Liver (tissue), 3 donors: ENCODE measurements around the gene ACTR1A.

Experiments used
- EGR1 ChIP-seq, 2 donors: IDR thresholded peaks; 2 replicates each; pipeline ENCODE4 v1.6.1; 2016 to 2018; ENCODE audit warnings: antibody characterized with exemption in 2 of 2, low read depth in 2 of 2
- FOXA2 ChIP-seq: IDR thresholded peaks from 2 replicates; pipeline ENCODE4 v1.6.1; 2016; ENCODE audit warnings: antibody characterized with exemption
- GABPA ChIP-seq, 2 donors: IDR thresholded peaks in 1 of 2; conservative IDR thresholded peaks in 1 of 2; 2 replicates each; pipeline ENCODE4 v1.6.1; 2016; ENCODE audit warnings: antibody characterized with exemption in 2 of 2, mild to moderate bottlenecking in 1 of 2, moderate library complexity in 1 of 2
- MAX ChIP-seq: IDR thresholded peaks from 2 replicates; pipeline ENCODE4 v1.6.1; 2016; ENCODE audit warnings: antibody characterized with exemption
- RAD21 ChIP-seq, 2 donors: IDR thresholded peaks; 2 replicates each; pipeline ENCODE4 v1.6.1; 2016; ENCODE audit warnings: antibody characterized with exemption in 2 of 2, mild to moderate bottlenecking in 2 of 2
- TF ChIP-seq, protein P1 (sequence below): fragments of 150-350 bp; IDR thresholded peaks from 2 replicates; pipeline ENCODE4 v1.5.1; 2017; ENCODE audit warnings: improper control_type of control experiment, low read depth, low read length; ENCODE audit not compliant: missing input control
- TF ChIP-seq, protein P2 (sequence below): IDR thresholded peaks from 2 replicates; pipeline ENCODE4 v1.6.1; 2016; ENCODE audit warnings: antibody characterized with exemption
- TF ChIP-seq, protein P3 (sequence below): IDR thresholded peaks from 2 replicates; pipeline ENCODE4 v1.6.1; 2016; ENCODE audit warnings: antibody characterized with exemption
- donor health status: healthy.
- donor health status: healthy.

GRCh38 chr10:102444851-102445250, 57.7 kb downstream of the ACTR1A start:
- TF ChIP-seq GABPA (IDR thresholded peaks at IDR 0.05 in 1 of 2, conservative IDR thresholded peaks at IDR 0.05 in 1 of 2): no peak
- TF ChIP-seq, protein P1, sequence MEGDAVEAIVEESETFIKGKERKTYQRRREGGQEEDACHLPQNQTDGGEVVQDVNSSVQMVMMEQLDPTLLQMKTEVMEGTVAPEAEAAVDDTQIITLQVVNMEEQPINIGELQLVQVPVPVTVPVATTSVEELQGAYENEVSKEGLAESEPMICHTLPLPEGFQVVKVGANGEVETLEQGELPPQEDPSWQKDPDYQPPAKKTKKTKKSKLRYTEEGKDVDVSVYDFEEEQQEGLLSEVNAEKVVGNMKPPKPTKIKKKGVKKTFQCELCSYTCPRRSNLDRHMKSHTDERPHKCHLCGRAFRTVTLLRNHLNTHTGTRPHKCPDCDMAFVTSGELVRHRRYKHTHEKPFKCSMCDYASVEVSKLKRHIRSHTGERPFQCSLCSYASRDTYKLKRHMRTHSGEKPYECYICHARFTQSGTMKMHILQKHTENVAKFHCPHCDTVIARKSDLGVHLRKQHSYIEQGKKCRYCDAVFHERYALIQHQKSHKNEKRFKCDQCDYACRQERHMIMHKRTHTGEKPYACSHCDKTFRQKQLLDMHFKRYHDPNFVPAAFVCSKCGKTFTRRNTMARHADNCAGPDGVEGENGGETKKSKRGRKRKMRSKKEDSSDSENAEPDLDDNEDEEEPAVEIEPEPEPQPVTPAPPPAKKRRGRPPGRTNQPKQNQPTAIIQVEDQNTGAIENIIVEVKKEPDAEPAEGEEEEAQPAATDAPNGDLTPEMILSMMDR: no peak
- no peak for TF ChIP-seq RAD21 (IDR thresholded peaks at IDR 0.05)
- TF ChIP-seq, protein P2, sequence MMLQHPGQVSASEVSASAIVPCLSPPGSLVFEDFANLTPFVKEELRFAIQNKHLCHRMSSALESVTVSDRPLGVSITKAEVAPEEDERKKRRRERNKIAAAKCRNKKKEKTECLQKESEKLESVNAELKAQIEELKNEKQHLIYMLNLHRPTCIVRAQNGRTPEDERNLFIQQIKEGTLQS: no peak
- TF ChIP-seq, protein P3, sequence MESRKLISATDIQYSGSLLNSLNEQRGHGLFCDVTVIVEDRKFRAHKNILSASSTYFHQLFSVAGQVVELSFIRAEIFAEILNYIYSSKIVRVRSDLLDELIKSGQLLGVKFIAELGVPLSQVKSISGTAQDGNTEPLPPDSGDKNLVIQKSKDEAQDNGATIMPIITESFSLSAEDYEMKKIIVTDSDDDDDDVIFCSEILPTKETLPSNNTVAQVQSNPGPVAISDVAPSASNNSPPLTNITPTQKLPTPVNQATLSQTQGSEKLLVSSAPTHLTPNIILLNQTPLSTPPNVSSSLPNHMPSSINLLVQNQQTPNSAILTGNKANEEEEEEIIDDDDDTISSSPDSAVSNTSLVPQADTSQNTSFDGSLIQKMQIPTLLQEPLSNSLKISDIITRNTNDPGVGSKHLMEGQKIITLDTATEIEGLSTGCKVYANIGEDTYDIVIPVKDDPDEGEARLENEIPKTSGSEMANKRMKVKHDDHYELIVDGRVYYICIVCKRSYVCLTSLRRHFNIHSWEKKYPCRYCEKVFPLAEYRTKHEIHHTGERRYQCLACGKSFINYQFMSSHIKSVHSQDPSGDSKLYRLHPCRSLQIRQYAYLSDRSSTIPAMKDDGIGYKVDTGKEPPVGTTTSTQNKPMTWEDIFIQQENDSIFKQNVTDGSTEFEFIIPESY: no peak
- TF ChIP-seq MAX: no peak
- no peak for TF ChIP-seq FOXA2
- TF ChIP-seq EGR1 (IDR thresholded peaks at IDR 0.05; ENCODE audit: low read depth in 2 of 2): no peak
